Effector CD8-positive, alpha-beta T cell (primary cell): ENCODE results near the gene CCNG2.

ENCODE experiments used
- DNase-seq: peaks from one replicate; lab custom pipeline; 2025; lab: John Stamatoyannopoulos, UW

The CCNG2 gene

GRCh38 chr4:77204621-77205020 is 47.6 kb downstream of the CCNG2 start:
- DNase-seq: no peak

GRCh38 chr4:77209012-77209411 is 52.0 kb downstream of the CCNG2 start:
- DNase-seq: no peak

- DNase-seq: no peak
Observed at GRCh38 chr4:77209936-77210335, 52.9 kb downstream of the CCNG2 start.

GRCh38 chr4:77215107-77215506 is 58.1 kb downstream of the CCNG2 start:
- no peak for DNase-seq

- DNase-seq: no peak
Observed at GRCh38 chr4:77217526-77217925, 60.5 kb downstream of the CCNG2 start.

GRCh38 chr4:77219266-77219665 is 62.3 kb downstream of the CCNG2 start:
- no peak for DNase-seq
